ENCODE data around the gene MRPS16.
"Not testable (repeated sequence)": the region's sequence is repeated elsewhere in the genome, so short reads cannot be mapped to it uniquely, and the experiment has no call there.

Gene MRPS16

DNA sequence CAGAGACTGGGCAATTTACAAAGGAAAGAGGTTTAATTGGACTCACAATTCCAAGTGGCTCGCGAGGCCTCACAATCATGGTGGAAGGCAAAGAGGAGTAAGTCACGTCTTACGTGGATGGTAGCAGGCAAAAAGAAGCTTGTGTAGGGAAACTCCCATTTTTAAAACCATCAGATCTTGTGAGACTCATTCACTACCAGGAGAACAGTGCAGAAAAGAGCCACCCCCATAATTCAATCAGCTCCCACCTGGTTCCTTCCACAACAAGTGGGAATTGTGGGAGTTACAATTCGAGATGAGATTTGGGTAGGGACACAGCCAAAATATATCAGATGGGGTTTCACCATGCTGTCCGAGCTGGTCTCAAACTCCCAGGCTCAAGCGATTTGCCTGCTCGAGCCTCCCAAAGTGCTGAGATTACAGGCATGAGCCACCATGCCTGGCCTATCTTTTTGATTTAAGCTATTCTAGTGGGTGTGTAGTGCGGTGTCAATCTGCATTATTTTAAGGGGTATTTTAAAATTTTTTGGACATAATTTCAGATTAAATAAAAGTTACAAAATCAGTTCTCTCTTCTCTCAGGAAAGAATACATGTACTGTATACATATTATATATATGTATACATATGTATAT lies 9.0 kb upstream of the MRPS16 start:
- no peaks in the 10 kb centered on the region for H3K36me3 ChIP-seq (replicated peaks; ENCODE audit: insufficient read depth, low read length)
- H3K79me2 ChIP-seq (ENCODE audit: low read length): no peaks in the 10 kb centered on the region
- no peak overlapping the region for H3K4me3 ChIP-seq (ENCODE audit: low read length)
- no peak overlapping the region for H3K9ac ChIP-seq (ENCODE audit: low read length)
- no peak for DNase-seq
- TF ChIP-seq EZH2 (optimal IDR thresholded peaks at IDR 0.05; ENCODE audit: low read depth, low read length) (no peak), EZH2phosphoT487 (IDR thresholded peaks at IDR 0.05; ENCODE audit: low read length) (no peak), CTCF (IDR thresholded peaks at IDR 0.05; ENCODE audit: low read length) (no peak)
- no peaks in the 10 kb centered on the region for H3K27me3 ChIP-seq (replicated peaks; ENCODE audit: insufficient read depth, low read length)
- no peaks in the 10 kb centered on the region; the same call in 1 of the 2 replicates for H3F3A ChIP-seq (ENCODE audit: insufficient read depth, low read length)
- no peak overlapping the region for H3K4me2 ChIP-seq (ENCODE audit: low read depth, low read length)
- no peaks in the 10 kb centered on the region for H4K20me1 ChIP-seq (ENCODE audit: insufficient read depth, low read length)
- no peaks in the 10 kb centered on the region for H3K4me1 ChIP-seq (ENCODE audit: low read length)
- no peaks in the 10 kb centered on the region for H3K9me2 ChIP-seq (replicated peaks; ENCODE audit: insufficient read depth, low read length)
- no peaks in the 10 kb centered on the region for H3K9me3 ChIP-seq (replicated peaks; ENCODE audit: insufficient read depth, low read length)
- no peak overlapping the region for H2AFZ ChIP-seq (ENCODE audit: low read length)
- H3K27ac ChIP-seq (ENCODE audit: low read length): no peak overlapping the region

GRCh38 chr10:73258612-73259011 lies 6.2 kb upstream of the MRPS16 start:
- DNase-seq; H3K9ac ChIP-seq (ENCODE audit: low read length); H3K4me1 ChIP-seq (ENCODE audit: low read length); H3K79me2 ChIP-seq (ENCODE audit: low read length); H3K27me3 ChIP-seq (replicated peaks; ENCODE audit: insufficient read depth, low read length); H2AFZ ChIP-seq (ENCODE audit: low read length); H3K36me3 ChIP-seq (replicated peaks; ENCODE audit: insufficient read depth, low read length); H3K27ac ChIP-seq (ENCODE audit: low read length); H3K4me2 ChIP-seq (ENCODE audit: low read depth, low read length); H4K20me1 ChIP-seq (ENCODE audit: insufficient read depth, low read length); H3K9me3 ChIP-seq (replicated peaks; ENCODE audit: insufficient read depth, low read length); H3K4me3 ChIP-seq (ENCODE audit: low read length); H3F3A ChIP-seq (ENCODE audit: insufficient read depth, low read length); H3K9me2 ChIP-seq (replicated peaks; ENCODE audit: insufficient read depth, low read length): not testable (repeated sequence)

DNA sequence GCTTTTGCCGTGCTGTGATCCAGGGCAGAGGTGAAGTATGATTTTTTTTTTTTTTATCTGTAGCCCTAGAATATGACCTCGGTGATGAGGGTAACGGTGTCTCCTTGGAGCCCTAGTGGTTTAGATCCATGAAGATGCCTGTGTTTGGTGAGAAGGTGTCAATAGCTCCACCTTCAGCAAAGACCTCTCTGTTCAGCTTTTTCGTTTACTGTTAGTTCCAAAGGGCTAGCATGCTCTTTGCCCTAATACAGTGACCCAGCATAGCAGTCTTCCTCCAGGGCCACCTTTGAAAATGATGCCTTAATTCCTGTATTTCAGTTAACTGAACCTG lies 746 bp upstream of the MRPS16 start:
- Histone ChIP-seq H3K36me3 (replicated peaks; ENCODE audit: insufficient read depth, low read length) (no peaks in the 10 kb centered on the region), H3K4me3 (ENCODE audit: low read length) (peak overlapping the region; percentile 87), H3K79me2 (ENCODE audit: low read length) (peaks cover 50% of the 10 kb centered on the region), H3K27me3 (replicated peaks; ENCODE audit: insufficient read depth, low read length) (no peaks in the 10 kb centered on the region), H3K27ac (ENCODE audit: low read length) (peak overlapping the region; percentile 73; the same call in 1 of the 2 replicates), H3F3A (ENCODE audit: insufficient read depth, low read length) (peaks cover 19% of the 10 kb centered on the region), H3K9me2 (replicated peaks; ENCODE audit: insufficient read depth, low read length) (no peaks in the 10 kb centered on the region), H2AFZ (ENCODE audit: low read length) (peak overlapping the region; percentile 82), H3K9ac (ENCODE audit: low read length) (peak overlapping the region; percentile 94), H4K20me1 (ENCODE audit: insufficient read depth, low read length) (no peaks in the 10 kb centered on the region), H3K4me2 (ENCODE audit: low read depth, low read length) (peak overlapping the region; percentile 60), H3K9me3 (replicated peaks; ENCODE audit: insufficient read depth, low read length) (no peaks in the 10 kb centered on the region), H3K4me1 (ENCODE audit: low read length) (peaks cover 13% of the 10 kb centered on the region)
- DNase-seq: peak; percentile 48
- TF ChIP-seq EZH2phosphoT487 (IDR thresholded peaks at IDR 0.05; ENCODE audit: low read length) (no peak), CTCF (IDR thresholded peaks at IDR 0.05; ENCODE audit: low read length) (peak; percentile 20), EZH2 (optimal IDR thresholded peaks at IDR 0.05; ENCODE audit: low read depth, low read length) (no peak)

DNA sequence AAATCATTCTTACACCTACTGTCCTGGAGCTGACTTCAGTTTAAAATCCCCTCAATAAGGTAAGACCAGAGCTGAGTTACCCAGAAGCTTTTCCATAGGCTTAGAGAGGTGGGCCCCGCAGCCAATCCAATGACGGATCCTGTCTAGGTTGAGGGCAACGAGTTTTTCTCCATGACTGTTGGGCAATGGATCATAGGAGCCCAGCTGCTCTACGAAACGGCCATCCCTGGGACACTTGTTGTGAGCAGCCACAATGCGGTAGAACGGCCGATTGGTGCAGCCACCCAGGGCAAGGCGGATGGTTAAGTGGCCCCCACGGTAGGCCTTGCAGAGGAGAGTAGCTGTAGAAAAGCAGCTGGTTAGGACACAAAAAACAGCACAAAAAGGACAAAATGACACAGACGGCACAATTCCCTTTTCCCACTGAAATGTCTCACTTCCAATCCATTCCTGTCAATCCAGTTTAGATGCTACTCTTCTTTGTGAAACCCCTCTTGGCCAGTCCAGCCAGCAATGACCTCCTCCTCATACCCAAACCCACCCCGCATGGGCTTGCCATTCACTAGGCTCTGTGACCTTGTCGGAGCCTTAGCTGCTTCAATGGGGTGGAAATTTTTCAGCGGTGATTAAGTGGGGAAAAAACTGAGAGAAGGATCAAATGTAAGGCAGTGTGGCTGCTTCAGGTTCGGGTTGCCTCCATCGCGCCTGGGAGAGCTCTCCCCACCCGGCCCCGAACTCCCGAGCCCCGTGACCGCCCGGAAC lies 580 bp downstream of the MRPS16 start:
- H3K27me3 ChIP-seq (replicated peaks; ENCODE audit: insufficient read depth, low read length): no peaks in the 10 kb centered on the region
- peak overlapping the region; percentile 73; the same call in 1 of the 2 replicates for H3K27ac ChIP-seq (ENCODE audit: low read length)
- H3K4me3 ChIP-seq (ENCODE audit: low read length): peak overlapping the region; percentile 87
- peak overlapping the region; percentile 94 for H3K9ac ChIP-seq (ENCODE audit: low read length)
- peaks cover 18% of the 10 kb centered on the region for H3K4me1 ChIP-seq (ENCODE audit: low read length)
- TF ChIP-seq EZH2phosphoT487 (IDR thresholded peaks at IDR 0.05; ENCODE audit: low read length) (no peak), EZH2 (optimal IDR thresholded peaks at IDR 0.05; ENCODE audit: low read depth, low read length) (no peak), CTCF (IDR thresholded peaks at IDR 0.05; ENCODE audit: low read length) (no peak)
- H3F3A ChIP-seq (ENCODE audit: insufficient read depth, low read length): peaks cover 29% of the 10 kb centered on the region
- H3K36me3 ChIP-seq (replicated peaks; ENCODE audit: insufficient read depth, low read length): no peaks in the 10 kb centered on the region
- peak; percentile 10 for DNase-seq
- no peaks in the 10 kb centered on the region for H4K20me1 ChIP-seq (ENCODE audit: insufficient read depth, low read length)
- H3K4me2 ChIP-seq (ENCODE audit: low read depth, low read length): peak overlapping the region; percentile 97
- H3K9me3 ChIP-seq (replicated peaks; ENCODE audit: insufficient read depth, low read length): no peaks in the 10 kb centered on the region
- H2AFZ ChIP-seq (ENCODE audit: low read length): peak overlapping the region; percentile 66
- no peaks in the 10 kb centered on the region for H3K9me2 ChIP-seq (replicated peaks; ENCODE audit: insufficient read depth, low read length)
- H3K79me2 ChIP-seq (ENCODE audit: low read length): peaks cover 50% of the 10 kb centered on the region

All from MM.1S (cell line).